Mucosa of rectum (tissue), 2 donors: ENCODE measurements around the gene AK6.
"Not testable (repeated sequence)": the region's sequence is repeated elsewhere in the genome, so short reads cannot be mapped to it uniquely, and the experiment has no call there.

Experiments used
- H3K27ac ChIP-seq, 2 donors: one replicate each; pipeline ENCODE4 v1.7.0; 2013; ENCODE audit warnings: inconsistent platforms in 2 of 2, low read depth in 2 of 2, low read length in 2 of 2
- H3K27me3 ChIP-seq, 2 donors: one replicate each; pipeline ENCODE4 v1.7.0; 2013; ENCODE audit warnings: low read length in 2 of 2; ENCODE audit not compliant: control insufficient read depth in 2 of 2, insufficient read depth in 2 of 2
- H3K36me3 ChIP-seq, 2 donors: one replicate each; pipeline ENCODE4 v1.7.0; 2013; ENCODE audit warnings: low read length in 2 of 2; ENCODE audit not compliant: control insufficient read depth in 2 of 2, insufficient read depth in 2 of 2
- H3K4me1 ChIP-seq, 2 donors: one replicate each; pipeline ENCODE4 v1.7.0; 2013; ENCODE audit warnings: low read length in 2 of 2, mild to moderate bottlenecking in 1 of 2; ENCODE audit not compliant: control insufficient read depth in 2 of 2, insufficient read depth in 2 of 2
- H3K4me3 ChIP-seq, 2 donors: one replicate each; pipeline ENCODE4 v1.7.0; 2013; ENCODE audit warnings: low read length in 2 of 2
- H3K9ac ChIP-seq, 2 donors: one replicate each; pipeline ENCODE4 v1.7.0; 2013; ENCODE audit warnings: low read length in 2 of 2, low read depth in 1 of 2, mild to moderate bottlenecking in 1 of 2
- H3K9me3 ChIP-seq, 2 donors: one replicate each; pipeline ENCODE4 v1.7.0; 2013; ENCODE audit warnings: low read length in 2 of 2; ENCODE audit not compliant: control insufficient read depth in 2 of 2
- donor health status: healthy.
- donor health status: Normal muscosa, but diverticular disease.

The AK6 gene

DNA sequence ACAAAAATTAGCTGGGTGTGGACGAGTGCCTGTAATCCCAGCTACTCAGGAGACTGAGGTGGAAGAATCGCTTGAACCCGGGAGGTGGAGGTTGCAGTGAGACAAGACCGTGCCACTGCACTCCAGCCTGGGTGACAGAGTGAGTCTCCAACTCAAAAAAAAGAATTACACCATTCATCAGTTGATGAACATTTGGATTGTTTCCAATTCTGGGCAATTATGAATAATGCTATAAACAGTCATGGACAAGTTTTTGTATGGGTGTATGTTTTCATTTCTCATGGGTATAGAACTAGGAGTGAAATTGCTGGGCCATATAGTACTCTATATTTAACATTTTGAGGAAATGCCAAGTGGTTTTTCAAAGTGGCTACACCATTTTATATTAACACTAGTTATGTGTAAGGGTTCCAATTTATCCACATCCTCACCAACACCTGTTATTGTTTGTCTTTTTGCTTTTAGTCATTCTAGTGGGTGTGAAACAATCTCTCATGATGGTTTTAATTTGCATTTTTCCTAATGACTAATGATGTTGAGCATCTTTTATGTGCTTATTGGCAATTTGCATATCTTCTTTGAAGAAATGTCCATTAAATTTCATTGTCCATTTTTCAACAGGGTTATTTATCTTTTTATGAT is 27.7 kb downstream of the AK6 start:
- Histone ChIP-seq H3K4me3 (no peak overlapping the region), H3K36me3 (no peaks in the 10 kb centered on the region), H3K9ac (no peak overlapping the region), H3K27ac (no peak overlapping the region), H3K4me1 (no peaks in the 10 kb centered on the region), H3K27me3 (no peaks in the 10 kb centered on the region), H3K9me3 (no peaks in the 10 kb centered on the region)

DNA sequence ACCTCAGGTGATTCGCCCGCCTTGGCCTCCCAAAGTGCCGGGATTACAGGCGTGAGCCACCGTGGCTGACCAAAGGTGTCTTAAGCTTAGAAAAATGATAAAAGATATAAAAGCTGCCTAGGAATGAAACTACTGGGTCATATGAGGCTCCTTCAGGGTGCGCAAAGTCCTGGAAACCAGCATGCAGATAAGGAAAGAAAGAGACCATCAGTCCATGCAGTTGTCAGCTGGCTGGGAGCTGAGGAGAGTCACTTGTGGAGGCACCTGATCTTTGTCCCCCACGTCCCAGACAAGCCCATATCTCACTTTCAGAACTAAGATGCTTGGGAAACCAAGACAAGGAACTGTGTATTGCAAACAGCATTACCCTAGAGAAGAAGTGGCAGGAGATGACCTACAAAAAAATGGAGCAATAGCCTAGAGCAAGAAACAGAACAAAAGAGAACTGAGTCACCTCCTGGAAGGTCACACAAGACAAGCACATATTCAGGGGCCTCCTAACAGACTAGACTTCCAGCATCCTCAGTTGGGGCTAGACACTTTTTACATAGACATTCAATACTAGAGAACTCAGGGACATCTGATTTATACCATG is 33.9 kb downstream of the AK6 start:
- Histone ChIP-seq H3K27me3 (no peaks in the 10 kb centered on the region), H3K4me3 (no peak overlapping the region), H3K36me3 (no peaks in the 10 kb centered on the region), H3K4me1 (peaks cover 0 to 8% of the 10 kb centered on the region in 2 donors), H3K9ac (no peak overlapping the region), H3K27ac (no peak overlapping the region), H3K9me3 (no peaks in the 10 kb centered on the region)

DNA sequence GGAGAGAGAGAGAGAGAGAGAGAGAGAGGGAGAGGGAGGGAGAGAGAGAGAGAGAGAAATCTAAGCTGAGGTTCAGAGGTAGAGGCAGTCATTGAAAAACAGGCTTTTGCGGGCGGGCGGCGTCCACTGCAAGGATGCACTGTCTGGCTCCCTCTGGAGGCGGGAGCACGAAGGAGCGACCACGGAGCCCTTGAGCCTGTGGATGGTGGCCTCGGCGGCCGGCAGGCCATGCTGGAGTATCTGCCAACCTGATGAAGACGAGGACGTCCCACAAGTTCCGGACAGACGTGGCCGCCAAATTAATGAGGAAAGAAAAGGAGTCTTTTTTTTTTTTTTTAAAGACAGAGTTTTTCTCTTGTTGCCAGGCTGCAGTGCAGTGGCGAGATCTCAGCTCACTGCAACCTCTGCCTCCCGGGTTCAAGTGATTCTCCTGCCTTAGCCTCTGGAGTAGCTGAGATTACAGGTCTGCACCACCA is 34.5 kb downstream of the AK6 start:
- H3K27ac ChIP-seq, result no peak overlapping the region
- no peaks in the 10 kb centered on the region for H3K9me3 ChIP-seq
- peaks cover 0 to 8% of the 10 kb centered on the region in 2 donors for H3K4me1 ChIP-seq
- no peaks in the 10 kb centered on the region for H3K36me3 ChIP-seq
- no peak overlapping the region for H3K4me3 ChIP-seq
- no peak overlapping the region for H3K9ac ChIP-seq
- no peaks in the 10 kb centered on the region for H3K27me3 ChIP-seq

DNA sequence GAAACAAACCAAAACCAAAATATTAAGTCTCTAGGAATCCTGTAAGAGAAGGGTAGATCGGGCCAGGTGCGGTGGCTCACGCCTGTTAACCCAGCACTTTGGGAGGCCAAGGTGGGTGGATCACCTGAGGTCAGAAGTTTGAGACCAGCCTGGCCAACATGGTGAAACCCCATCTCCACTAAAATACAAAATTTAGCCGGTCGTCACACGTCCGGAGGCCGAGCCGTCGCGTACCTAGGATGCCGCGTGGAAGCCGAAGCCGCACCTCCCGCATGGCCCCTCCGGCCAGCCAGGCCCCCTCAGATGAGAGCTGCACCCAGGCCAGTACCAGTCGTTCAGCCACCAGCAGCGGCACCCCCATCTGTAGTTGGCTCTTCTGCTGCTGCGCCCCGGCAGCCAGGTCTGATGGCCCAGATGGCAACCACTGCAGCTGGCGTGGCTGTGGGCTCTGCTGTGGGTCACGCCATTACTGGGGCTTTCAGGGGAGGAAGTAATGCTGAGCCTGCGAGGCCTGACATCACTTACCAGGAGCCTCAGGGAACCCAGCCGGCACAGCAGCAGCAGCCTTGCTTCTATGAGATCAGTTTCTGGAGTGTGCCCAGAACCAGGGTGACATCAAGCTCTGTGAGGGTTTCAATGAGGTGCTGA is 35.5 kb downstream of the AK6 start:
- not testable (repeated sequence) for H3K4me3 ChIP-seq, H3K27me3 ChIP-seq, H3K4me1 ChIP-seq, H3K9me3 ChIP-seq, H3K9ac ChIP-seq, H3K36me3 ChIP-seq, H3K27ac ChIP-seq

DNA sequence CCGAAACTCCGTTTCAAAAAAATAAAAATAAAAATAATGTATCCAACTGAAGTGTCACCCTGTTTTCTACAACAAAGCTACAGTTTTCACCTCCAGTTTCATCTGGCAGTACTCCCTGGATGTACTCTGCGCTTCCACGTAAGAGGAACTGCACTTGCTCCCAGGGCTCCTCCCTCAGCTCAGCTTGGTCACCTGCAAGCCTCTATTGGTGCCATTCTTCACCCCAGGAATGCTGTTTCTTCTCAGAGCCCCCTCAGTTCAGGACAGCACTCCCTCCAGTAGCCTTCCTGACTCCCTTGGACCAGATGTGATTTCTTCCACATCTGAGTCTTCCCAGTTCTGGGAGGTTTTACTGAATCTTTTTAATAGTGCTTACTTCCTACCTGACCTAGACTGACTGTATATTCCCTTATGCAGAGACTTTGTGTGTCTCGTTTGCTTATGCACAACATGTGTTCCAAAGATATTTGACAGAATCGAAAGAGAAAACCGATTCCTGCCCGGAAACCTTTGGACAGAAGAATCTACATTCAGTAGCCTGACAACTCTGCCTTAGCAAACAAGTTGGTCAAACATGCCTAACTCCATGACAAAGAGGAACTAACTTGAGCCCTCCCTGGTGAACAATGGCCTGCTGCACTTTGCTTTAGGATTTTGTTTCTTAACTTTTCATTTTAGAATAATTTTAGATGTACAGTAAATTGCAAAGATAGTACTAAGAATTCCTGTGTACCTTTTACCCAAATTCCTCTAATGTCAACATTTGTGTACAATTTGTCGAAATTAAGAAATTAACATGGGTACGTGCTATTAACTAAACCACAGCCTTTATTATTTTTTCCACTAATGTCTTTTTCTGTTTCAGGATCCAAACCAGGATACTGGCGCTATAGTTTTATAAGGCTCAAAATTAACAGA is 37.5 kb downstream of the AK6 start:
- Histone ChIP-seq H3K9ac (peak overlapping the region; percentile 79 to 86), H3K27me3 (no peaks in the 10 kb centered on the region), H3K4me3 (peak overlapping the region; percentile 81 to 87), H3K9me3 (no peaks in the 10 kb centered on the region), H3K27ac (peak overlapping the region; percentile 82 to 87), H3K4me1 (peaks cover under 1 to 9% of the 10 kb centered on the region in 2 donors), H3K36me3 (no peaks in the 10 kb centered on the region)

DNA sequence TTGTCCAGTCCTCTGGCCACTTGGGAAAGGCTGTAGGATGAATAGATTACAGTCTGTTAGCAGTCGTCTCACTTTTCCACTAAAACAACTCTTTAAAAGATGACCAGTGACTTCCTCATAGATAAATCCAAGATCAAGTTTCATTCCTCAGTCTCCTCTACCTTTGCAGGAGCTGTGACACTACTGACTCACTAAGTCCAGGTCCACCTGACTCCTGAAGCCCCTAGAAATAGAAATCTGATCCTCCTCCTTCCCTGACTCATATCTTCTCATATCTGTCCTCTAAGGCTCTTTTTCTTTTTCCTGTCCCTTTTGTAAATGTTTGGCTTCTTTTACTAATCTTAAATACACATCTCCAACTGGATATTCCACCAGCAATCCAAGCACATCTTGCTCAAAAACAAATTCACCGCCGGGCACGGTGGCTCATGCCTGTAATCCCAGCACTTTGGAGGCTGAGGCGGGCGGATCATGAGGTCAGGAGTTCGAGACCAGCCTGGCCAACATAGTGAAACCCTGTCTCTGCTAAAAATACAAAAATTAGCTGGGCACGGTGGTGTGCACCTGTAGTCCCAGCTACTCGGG is 39.3 kb downstream of the AK6 start:
- Histone ChIP-seq H3K9ac (no peak overlapping the region), H3K36me3 (no peaks in the 10 kb centered on the region), H3K27ac (no peak overlapping the region), H3K27me3 (no peaks in the 10 kb centered on the region), H3K4me1 (peaks cover 3 to 16% of the 10 kb centered on the region in 2 donors), H3K9me3 (no peaks in the 10 kb centered on the region), H3K4me3 (no peak overlapping the region)

DNA sequence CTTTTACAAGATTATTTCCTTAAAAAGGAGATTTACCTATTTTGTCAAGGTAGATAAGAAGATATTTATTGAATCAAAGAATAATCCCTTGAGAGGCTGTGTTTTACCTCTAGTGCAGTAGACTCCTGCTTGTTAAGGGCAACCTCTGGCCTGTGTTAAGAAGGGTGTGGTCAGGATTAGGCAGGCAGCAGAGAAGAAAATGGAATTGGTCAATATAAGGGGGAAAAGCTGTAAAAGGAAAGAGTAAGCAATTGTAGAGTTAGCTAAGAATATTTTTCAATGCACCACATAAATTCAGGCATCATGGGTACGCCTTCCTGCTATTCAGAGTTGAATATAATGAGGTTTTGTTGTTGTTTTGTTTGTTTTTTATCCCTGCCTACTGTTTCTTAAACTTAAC is 43.0 kb downstream of the AK6 start:
- H3K27ac ChIP-seq, result no peak overlapping the region
- H3K27me3 ChIP-seq, result no peaks in the 10 kb centered on the region
- no peaks in the 10 kb centered on the region for H3K9me3 ChIP-seq

DNA sequence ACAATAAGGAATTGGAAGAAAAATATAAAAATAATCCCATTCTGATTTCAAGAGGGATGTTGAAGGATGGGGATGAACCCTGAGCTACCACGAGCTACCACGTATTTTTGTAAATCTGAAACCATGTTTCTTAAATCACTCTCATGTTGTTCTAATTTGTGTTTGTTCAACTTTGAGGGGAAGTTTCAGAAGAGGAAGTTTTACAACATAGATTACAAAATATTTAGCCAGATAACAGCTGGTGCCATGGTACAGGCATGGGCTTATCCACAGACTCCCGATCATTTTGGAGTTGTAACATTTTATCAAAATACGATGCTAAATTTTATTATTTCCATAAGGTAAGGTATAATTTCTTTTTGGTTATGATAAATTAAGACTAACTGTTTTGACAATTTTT is 51.9 kb downstream of the AK6 start:
- Histone ChIP-seq H3K9ac (no peak overlapping the region), H3K27me3 (no peaks in the 10 kb centered on the region), H3K9me3 (no peaks in the 10 kb centered on the region), H3K4me1 (no peaks in the 10 kb centered on the region), H3K4me3 (no peak overlapping the region), H3K27ac (no peak overlapping the region), H3K36me3 (peaks cover 15 to 27% of the 10 kb centered on the region in 2 donors)

More for the DNA sequence above, 43.0 kb downstream of the AK6 start:
- Histone ChIP-seq H3K9ac (peak overlapping the region in 1 of 2 donors; percentile 5), H3K36me3 (no peaks in the 10 kb centered on the region), H3K4me3 (no peak overlapping the region), H3K4me1 (peaks cover 3 to 12% of the 10 kb centered on the region in 2 donors)

DNA sequence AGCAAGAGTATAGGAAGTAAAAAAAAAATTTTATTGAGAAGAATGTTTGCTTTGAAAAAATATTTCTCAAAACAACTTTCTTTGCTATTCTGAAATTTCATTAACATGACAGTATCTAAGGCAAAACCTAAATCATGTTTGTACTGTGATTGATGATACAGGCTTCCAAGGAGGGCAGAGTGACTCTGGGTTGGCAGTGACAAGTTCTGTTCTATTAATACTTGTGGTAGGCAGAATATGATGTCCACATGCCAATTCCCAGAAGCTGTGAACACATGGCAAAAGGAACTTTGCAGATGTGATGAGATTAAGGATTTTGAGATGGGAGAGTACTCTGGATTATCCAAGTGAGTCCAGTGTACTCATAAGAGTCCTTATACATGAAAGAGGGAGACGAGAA is 53.3 kb downstream of the AK6 start:
- no peaks in the 10 kb centered on the region for H3K4me1 ChIP-seq
- H3K36me3 ChIP-seq, result peaks cover 15 to 27% of the 10 kb centered on the region in 2 donors
- no peaks in the 10 kb centered on the region for H3K27me3 ChIP-seq
- no peak overlapping the region for H3K27ac ChIP-seq
- no peaks in the 10 kb centered on the region for H3K9me3 ChIP-seq
- H3K4me3 ChIP-seq, result no peak overlapping the region
- H3K9ac ChIP-seq, result no peak overlapping the region
